Measurements from ENCODE around the gene STK32A.

GRCh38 chr5:147403651-147404640 lies 169.1 kb downstream of the STK32A start:
- no peak for TF ChIP-seq CTCF (IDR thresholded peaks at IDR 0.05; ENCODE audit: low read length)
- TF ChIP-seq EZH2 (IDR thresholded peaks at IDR 0.05; ENCODE audit: borderline replicate concordance, low read length): no peak
